Activated naive CD8-positive, alpha-beta T cell treated with anti-CD3 and anti-CD28 coated beads for 36 hours (primary cell): ENCODE results near the gene WNT3. TPM values are rescaled to one million over a fixed set of nuclear protein-coding genes. Genes with fewer than 3 reads are reported as not detected.

Experiments
- DNase-seq: peaks from one replicate; pipeline ENCODE4 v3.0.0; 2021
- H3K27ac Mint-ChIP-seq: one replicate; pipeline ENCODE4 v1.8.0; 2022; ENCODE audit warnings: mild to moderate bottlenecking, moderate library complexity, mixed read lengths
- H3K27me3 Mint-ChIP-seq: one replicate; pipeline ENCODE4 v1.8.0; 2022; ENCODE audit warnings: mild to moderate bottlenecking, mixed read lengths
- H3K36me3 Mint-ChIP-seq: one replicate; pipeline ENCODE4 v1.8.0; 2021; ENCODE audit warnings: mild to moderate bottlenecking, mixed read lengths
- H3K4me1 Mint-ChIP-seq: one replicate; pipeline ENCODE4 v1.8.0; 2021; ENCODE audit warnings: mixed read lengths
- H3K4me3 Mint-ChIP-seq: one replicate; pipeline ENCODE4 v1.8.0; 2022; ENCODE audit warnings: mild to moderate bottlenecking, moderate library complexity, mixed read lengths
- H3K9me3 Mint-ChIP-seq: one replicate; pipeline ENCODE4 v1.8.0; 2022; ENCODE audit warnings: mixed read lengths
- total RNA-seq, 2 experiments: library from RNA; stranded (reverse); gene quantifications; one replicate each; pipeline ENCODE4 v1.2.3, GENCODE V29; 2021

WNT3 gene
- total RNA-seq: under 1 TPM; 0.06 to 0.08 TPM

GRCh38 chr17:46818316-46818928, at the start of gene WNT3:
Gene WNT3 (minus strand): TSS chr17:46818692. CDS start chr17:46818597, 95 bp downstream.
- H3K27me3 Mint-ChIP-seq: peaks cover 97% of the 10 kb centered on the region
- H3K27ac Mint-ChIP-seq: no peak within 1 kb of the TSS
- peak; percentile 63 for DNase-seq
- peaks cover 28% of the 10 kb centered on the region for H3K4me1 Mint-ChIP-seq
- H3K9me3 Mint-ChIP-seq: no peaks in the 10 kb centered on the region
- H3K4me3 Mint-ChIP-seq: peak within 1 kb of the TSS; percentile 65
- no peaks in the 10 kb centered on the region for H3K36me3 Mint-ChIP-seq

- no peak overlapping the region for H3K4me3 Mint-ChIP-seq
- no peaks in the 10 kb centered on the region for H3K36me3 Mint-ChIP-seq
- H3K27me3 Mint-ChIP-seq: peaks cover 10% of the 10 kb centered on the region
- H3K9me3 Mint-ChIP-seq: no peaks in the 10 kb centered on the region
- DNase-seq: no peak
- no peaks in the 10 kb centered on the region for H3K4me1 Mint-ChIP-seq
- H3K27ac Mint-ChIP-seq: no peak overlapping the region
Observed at GRCh38 chr17:46866747-46867146, 48.3 kb upstream of the WNT3 start.

- DNase-seq: no peak
- no peak overlapping the region for H3K27ac Mint-ChIP-seq
- H3K36me3 Mint-ChIP-seq: no peaks in the 10 kb centered on the region
- H3K4me1 Mint-ChIP-seq: no peaks in the 10 kb centered on the region
- no peaks in the 10 kb centered on the region for H3K9me3 Mint-ChIP-seq
- H3K27me3 Mint-ChIP-seq: peaks cover 10% of the 10 kb centered on the region
- no peak overlapping the region for H3K4me3 Mint-ChIP-seq
Observed at GRCh38 chr17:46866325-46866724, 47.8 kb upstream of the WNT3 start.

- Mint-ChIP-seq H3K27ac (no peak overlapping the region), H3K4me1 (no peaks in the 10 kb centered on the region), H3K9me3 (no peaks in the 10 kb centered on the region), H3K36me3 (no peaks in the 10 kb centered on the region), H3K27me3 (peaks cover 10% of the 10 kb centered on the region), H3K4me3 (no peak overlapping the region)
- no peak for DNase-seq
Observed at GRCh38 chr17:46865100-46865499, 46.6 kb upstream of the WNT3 start.

GRCh38 chr17:46863383-46864121, 45.1 kb upstream of the WNT3 start:
- no peak overlapping the region for H3K27ac Mint-ChIP-seq

GRCh38 chr17:46862949-46863348, 44.5 kb upstream of the WNT3 start:
- H3K36me3 Mint-ChIP-seq: no peaks in the 10 kb centered on the region
- no peak for DNase-seq
- no peak overlapping the region for H3K27ac Mint-ChIP-seq
- H3K9me3 Mint-ChIP-seq: no peaks in the 10 kb centered on the region
- peaks cover 12% of the 10 kb centered on the region for H3K27me3 Mint-ChIP-seq
- H3K4me1 Mint-ChIP-seq: no peaks in the 10 kb centered on the region
- no peak overlapping the region for H3K4me3 Mint-ChIP-seq

More at GRCh38 chr17:46863383-46864121, 45.1 kb upstream of the WNT3 start:
- peaks cover 10% of the 10 kb centered on the region for H3K27me3 Mint-ChIP-seq
- H3K36me3 Mint-ChIP-seq: no peaks in the 10 kb centered on the region
- H3K9me3 Mint-ChIP-seq: no peaks in the 10 kb centered on the region
- no peak for DNase-seq
- no peaks in the 10 kb centered on the region for H3K4me1 Mint-ChIP-seq
- no peak overlapping the region for H3K4me3 Mint-ChIP-seq

- Mint-ChIP-seq H3K4me3 (no peak overlapping the region), H3K9me3 (no peaks in the 10 kb centered on the region), H3K27me3 (peaks cover 31% of the 10 kb centered on the region), H3K27ac (no peak overlapping the region), H3K36me3 (no peaks in the 10 kb centered on the region), H3K4me1 (no peaks in the 10 kb centered on the region)
- DNase-seq: no peak
Observed at GRCh38 chr17:46859996-46860395, 41.5 kb upstream of the WNT3 start.

- Mint-ChIP-seq H3K4me3 (no peak overlapping the region), H3K27me3 (peaks cover 47% of the 10 kb centered on the region), H3K36me3 (no peaks in the 10 kb centered on the region), H3K9me3 (no peaks in the 10 kb centered on the region), H3K4me1 (no peaks in the 10 kb centered on the region), H3K27ac (no peak overlapping the region)
- no peak for DNase-seq
Observed at GRCh38 chr17:46857600-46857999, 39.1 kb upstream of the WNT3 start.

GRCh38 chr17:46854948-46855347, 36.5 kb upstream of the WNT3 start:
- no peak for DNase-seq
- Mint-ChIP-seq H3K9me3 (no peaks in the 10 kb centered on the region), H3K36me3 (no peaks in the 10 kb centered on the region), H3K4me3 (no peak overlapping the region), H3K27ac (no peak overlapping the region), H3K27me3 (peaks cover 69% of the 10 kb centered on the region), H3K4me1 (no peaks in the 10 kb centered on the region)

- Mint-ChIP-seq H3K27ac (no peak overlapping the region), H3K4me3 (no peak overlapping the region), H3K36me3 (no peaks in the 10 kb centered on the region), H3K4me1 (no peaks in the 10 kb centered on the region), H3K9me3 (no peaks in the 10 kb centered on the region), H3K27me3 (peaks cover 71% of the 10 kb centered on the region)
- no peak for DNase-seq
Observed at GRCh38 chr17:46854515-46854914, 36.0 kb upstream of the WNT3 start.

- no peaks in the 10 kb centered on the region for H3K36me3 Mint-ChIP-seq
- H3K27me3 Mint-ChIP-seq: peaks cover 76% of the 10 kb centered on the region
- no peaks in the 10 kb centered on the region for H3K9me3 Mint-ChIP-seq
- no peak for DNase-seq
- H3K27ac Mint-ChIP-seq: no peak overlapping the region
- H3K4me1 Mint-ChIP-seq: no peaks in the 10 kb centered on the region
- no peak overlapping the region for H3K4me3 Mint-ChIP-seq
Observed at GRCh38 chr17:46853896-46854444, 35.5 kb upstream of the WNT3 start.

GRCh38 chr17:46851029-46851741, 32.7 kb upstream of the WNT3 start, which contains the start of gene WNT9B:
Gene WNT9B (plus strand): TSS chr17:46851583. CDS start chr17:46851639, 56 bp downstream.
- Mint-ChIP-seq H3K4me3 (peak within 1 kb of the TSS; percentile 69), H3K27me3 (peaks cover 77% of the 10 kb centered on the region), H3K27ac (no peak within 1 kb of the TSS), H3K36me3 (no peaks in the 10 kb centered on the region), H3K9me3 (no peaks in the 10 kb centered on the region), H3K4me1 (no peaks in the 10 kb centered on the region)
- peak; percentile 14 for DNase-seq

- Mint-ChIP-seq H3K4me1 (no peaks in the 10 kb centered on the region), H3K9me3 (no peaks in the 10 kb centered on the region), H3K27me3 (peaks cover 78% of the 10 kb centered on the region), H3K27ac (no peak overlapping the region), H3K36me3 (no peaks in the 10 kb centered on the region), H3K4me3 (no peak overlapping the region)
- no peak for DNase-seq
Observed at GRCh38 chr17:46850688-46851028, 32.2 kb upstream of the WNT3 start.

- Mint-ChIP-seq H3K9me3 (peaks cover under 1% of the 10 kb centered on the region), H3K27me3 (peaks cover 67% of the 10 kb centered on the region), H3K4me3 (no peak overlapping the region), H3K4me1 (no peaks in the 10 kb centered on the region), H3K27ac (no peak overlapping the region), H3K36me3 (no peaks in the 10 kb centered on the region)
- DNase-seq: no peak
Observed at GRCh38 chr17:46848534-46848933, 30.0 kb upstream of the WNT3 start.
